Stimulated activated CD8-positive, alpha-beta memory T cell treated with anti-CD3 and anti-CD28 coated beads, Interleukin-15, amount 100 ng/mL, for 24 hours (primary cell): ENCODE data around the gene R3HDM4.

Experiments used
- DNase-seq: peaks from one replicate; pipeline ENCODE4 v3.0.0-alpha.2; 2020; ENCODE audit warnings: low read depth

The R3HDM4 gene

DNA sequence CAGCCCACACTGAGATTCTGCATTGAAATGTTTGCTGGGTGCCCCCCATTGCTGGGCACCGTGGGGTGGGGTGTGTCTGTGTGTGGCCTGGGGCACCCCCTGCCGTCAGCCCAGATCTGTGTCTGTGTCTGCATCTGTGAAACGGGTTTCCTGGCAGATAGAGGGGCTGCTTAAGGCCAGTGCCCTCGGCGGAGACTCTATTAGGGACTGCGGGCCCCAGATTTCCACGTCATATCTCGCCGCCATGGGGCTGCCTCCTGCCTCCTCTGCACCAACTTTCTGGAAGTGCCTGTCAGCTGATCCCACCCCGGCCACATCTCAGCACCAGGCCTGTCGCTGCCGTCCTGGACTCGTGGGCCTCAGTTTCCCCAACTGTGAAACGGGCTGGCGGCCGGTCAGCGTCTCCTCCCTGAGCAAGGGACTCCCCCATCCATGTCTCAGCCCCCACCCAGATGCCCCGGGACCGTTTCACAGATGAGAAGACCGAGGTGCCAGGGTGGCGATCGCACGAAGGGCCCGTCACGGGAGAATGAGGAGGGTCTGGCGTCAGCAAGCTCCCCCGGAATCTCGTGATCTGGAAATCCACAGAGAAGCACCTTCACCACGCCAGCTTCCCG lies 34.2 kb upstream of the R3HDM4 start:
- DNase-seq: no peak

DNA sequence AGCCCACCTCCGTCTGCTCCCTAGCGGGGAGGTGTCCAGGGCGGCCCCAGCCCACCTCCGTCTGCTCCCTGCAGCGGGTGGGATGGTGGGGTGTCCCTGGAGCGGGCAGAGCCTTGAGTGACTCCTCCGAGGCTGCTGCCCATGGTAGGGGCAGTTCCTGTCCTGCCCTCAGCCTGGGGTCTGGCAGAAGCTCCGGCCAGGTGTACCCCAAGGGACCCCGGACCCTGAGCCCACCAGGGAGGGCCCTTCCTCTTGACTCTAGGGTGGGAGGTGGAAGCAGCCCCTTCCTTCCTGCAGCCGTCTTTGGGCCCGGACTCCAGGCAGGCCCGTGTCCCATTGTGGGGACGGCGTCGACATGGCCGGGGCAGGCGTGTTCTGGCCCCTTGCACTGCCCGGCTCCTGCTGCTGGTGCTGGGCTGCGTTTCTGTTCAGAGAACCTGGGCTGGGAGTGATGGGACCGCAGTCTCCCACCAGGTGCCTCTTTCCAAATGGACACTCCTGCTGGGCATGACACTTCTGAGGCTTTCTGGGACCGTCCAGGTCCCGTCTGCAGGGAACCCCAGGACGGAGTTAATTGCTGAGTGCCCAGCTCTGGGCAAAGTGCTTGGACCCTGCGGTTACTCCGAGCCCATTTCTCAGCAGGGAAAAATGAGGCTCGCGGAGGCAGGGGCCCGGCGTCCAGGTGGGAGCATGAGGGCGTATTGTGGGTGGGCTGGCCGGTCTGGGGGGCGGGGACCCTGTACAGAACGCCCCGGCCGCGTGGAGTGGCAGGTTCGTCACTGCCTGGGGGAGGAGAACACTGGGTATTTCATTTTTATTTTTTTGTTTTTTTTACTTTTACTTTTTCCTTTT lies 32.6 kb upstream of the R3HDM4 start:
- no peak for DNase-seq

DNA sequence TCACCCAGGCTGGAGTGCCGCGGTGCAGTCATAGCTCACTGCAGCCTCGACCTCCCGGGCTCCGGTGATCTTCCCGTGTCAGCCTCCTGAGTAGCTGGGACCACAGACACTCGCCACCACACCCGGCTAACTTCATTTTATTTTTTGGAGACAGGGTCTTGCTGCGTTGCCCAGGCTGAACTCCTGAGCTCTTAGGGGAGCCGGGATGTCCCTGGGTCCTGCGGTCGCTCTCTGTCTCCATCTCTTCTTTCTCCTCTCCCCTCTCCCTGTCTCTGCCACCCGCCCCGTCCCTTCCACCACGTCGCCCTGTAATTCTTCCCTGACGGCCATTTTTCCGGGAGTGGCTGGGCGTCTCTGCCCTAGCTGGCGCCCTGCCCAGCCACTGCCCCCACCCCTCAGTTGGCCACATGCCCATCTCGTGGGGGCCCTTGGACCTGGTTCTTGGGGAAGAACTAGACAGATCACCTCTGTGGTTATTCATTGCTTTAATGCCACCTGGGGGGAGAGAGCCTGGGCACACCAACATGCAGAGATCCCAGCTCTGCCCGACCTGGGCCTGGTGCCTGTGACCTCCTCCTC lies 31.7 kb upstream of the R3HDM4 start:
- no peak for DNase-seq

GRCh38 chr19:944171-944567 lies 31.1 kb upstream of the R3HDM4 start:
- no peak for DNase-seq

- DNase-seq: no peak
These were observed 30.6 kb upstream of the R3HDM4 start for GRCh38 chr19:943551-944170.

DNA sequence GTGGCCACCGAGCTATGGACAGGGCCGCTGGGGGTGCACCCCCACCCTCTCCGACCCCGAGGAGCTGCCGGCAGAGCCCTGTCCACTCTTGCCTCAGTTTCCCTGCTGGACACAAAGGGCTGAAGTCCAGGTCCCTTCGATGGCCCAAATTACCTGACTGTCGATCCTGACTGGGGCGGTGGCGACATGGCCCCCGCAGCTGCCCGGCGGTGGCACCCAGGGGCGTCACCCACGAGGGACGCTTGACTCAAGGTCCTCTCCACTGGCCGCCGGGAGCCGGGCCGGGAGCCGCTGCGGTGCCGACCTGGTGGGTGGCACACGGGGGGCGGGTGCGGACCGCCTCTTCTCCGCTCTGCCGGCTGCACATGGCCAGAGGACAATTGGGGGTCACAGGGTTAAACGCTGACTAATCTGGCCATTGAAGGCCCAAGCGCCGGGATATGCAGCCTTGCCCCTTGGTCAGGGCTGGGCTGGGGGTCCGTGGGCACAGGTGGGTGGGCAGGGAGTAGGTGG lies 29.2 kb upstream of the R3HDM4 start:
- DNase-seq: no peak

- DNase-seq: no peak
These were observed 28.5 kb upstream of the R3HDM4 start for GRCh38 chr19:941292-942132.

- DNase-seq: no peak
These were observed 27.7 kb upstream of the R3HDM4 start for GRCh38 chr19:940591-941291.

DNA sequence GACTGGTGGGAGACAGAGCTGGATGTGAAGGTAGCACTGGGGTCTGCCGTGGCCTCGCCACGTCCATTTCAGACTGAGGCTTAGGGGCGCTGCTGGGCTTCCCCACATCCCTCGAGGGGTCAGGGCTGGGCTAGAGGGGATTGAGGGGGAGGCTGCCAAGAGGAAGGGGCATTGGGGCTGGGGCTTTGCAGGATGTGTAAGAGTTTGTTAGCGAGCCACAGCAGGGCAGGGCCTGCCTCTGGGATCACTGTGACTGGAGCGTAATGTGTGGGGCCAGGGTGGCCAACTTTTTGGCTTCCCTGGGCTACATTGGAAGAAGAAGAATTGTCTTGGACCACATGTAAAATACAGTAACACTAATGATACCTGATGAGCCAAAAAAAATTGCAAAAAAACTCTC lies 26.9 kb upstream of the R3HDM4 start:
- no peak for DNase-seq

GRCh38 chr19:939439-939838 lies 26.4 kb upstream of the R3HDM4 start:
- DNase-seq: no peak

DNA sequence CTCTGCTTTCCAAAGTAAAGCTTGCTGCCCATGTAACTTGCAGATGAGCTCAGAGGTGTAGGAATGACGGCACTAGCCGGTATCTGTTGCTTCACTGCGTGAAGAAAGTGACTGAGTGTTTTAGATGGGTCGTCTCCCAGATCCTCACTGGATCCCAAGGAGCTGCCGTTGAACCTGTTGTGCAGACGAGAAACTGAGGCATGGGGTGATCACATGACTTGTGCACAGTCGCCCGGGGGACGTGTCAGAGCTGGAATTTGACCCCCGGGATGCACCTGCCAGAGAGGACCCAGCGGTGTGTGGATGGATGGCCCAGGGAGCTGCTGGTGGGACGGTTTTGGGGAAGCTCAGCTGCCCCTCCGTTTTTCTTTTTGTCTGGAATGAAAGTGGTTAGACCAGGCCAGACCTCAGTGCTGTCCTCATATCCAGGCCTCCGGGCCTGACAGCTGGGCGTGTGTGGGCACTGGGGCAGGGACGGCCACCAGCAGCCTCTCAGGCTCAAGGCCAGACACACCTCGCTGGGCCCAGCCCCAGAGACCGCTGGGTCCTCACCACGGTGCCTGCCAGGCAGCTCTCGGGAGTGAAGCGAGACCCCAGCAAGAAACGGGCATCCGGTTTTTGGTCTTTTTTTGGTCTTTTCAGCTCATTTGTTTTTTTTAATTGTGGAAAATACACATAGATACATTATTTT lies 25.4 kb upstream of the R3HDM4 start:
- no peak for DNase-seq

GRCh38 chr19:937259-937694 lies 24.3 kb upstream of the R3HDM4 start:
- DNase-seq: no peak

- DNase-seq: no peak
These were observed 23.1 kb upstream of the R3HDM4 start for GRCh38 chr19:936175-936546.

GRCh38 chr19:934865-935479 lies 22.0 kb upstream of the R3HDM4 start:
- DNase-seq: no peak

- no peak for DNase-seq
These were observed 21.3 kb upstream of the R3HDM4 start for GRCh38 chr19:934197-934840.

- DNase-seq: no peak
These were observed 20.5 kb upstream of the R3HDM4 start for GRCh38 chr19:933553-933882.

GRCh38 chr19:932648-933552 lies 19.9 kb upstream of the R3HDM4 start:
- no peak for DNase-seq

- DNase-seq: no peak
These were observed 19.0 kb upstream of the R3HDM4 start for GRCh38 chr19:931860-932647.
